ENCODE data around the gene STX11. TPM values are rescaled to one million over a fixed set of nuclear protein-coding genes. Genes with fewer than 3 reads are reported as not detected.

STX11 gene
- polyA plus RNA-seq, 1 donor (not counting 4 experiments of a cell fraction or from before 2014, with no cell fraction given): 0.28 TPM

- Histone ChIP-seq H3K9ac (ENCODE audit: control insufficient read depth, extremely low read depth, insufficient read depth, low read length) (no peak overlapping the region), H3K36me3 (ENCODE audit: control insufficient read depth in 2 of 2, extremely low read depth in 1 of 2, insufficient read depth in 2 of 2, low read length in 2 of 2) (no peaks in the 10 kb centered on the region), H3K4me1 (ENCODE audit: control insufficient read depth, extremely low read depth, insufficient read depth, low read length) (no peaks in the 10 kb centered on the region), H3K27ac (ENCODE audit: control insufficient read depth, insufficient read depth, low read length) (no peak overlapping the region), H3K79me2 (ENCODE audit: control insufficient read depth, insufficient read depth, low read length) (no peaks in the 10 kb centered on the region), H3K9me1 (ENCODE audit: control insufficient read depth, extremely low read depth, insufficient read depth, low read length) (no peaks in the 10 kb centered on the region), H3K4me3 (ENCODE audit: control insufficient read depth in 2 of 3, extremely low read depth in 1 of 3, insufficient read depth in 2 of 3, low read depth in 1 of 3, low read length in 3 of 3) (no peak overlapping the region), H3K27me3 (ENCODE audit: control insufficient read depth, extremely low read depth, insufficient read depth, low read length) (no peaks in the 10 kb centered on the region), H3K9me3 (ENCODE audit: control insufficient read depth, low read depth, low read length) (no peaks in the 10 kb centered on the region), H2AFZ (ENCODE audit: control insufficient read depth, low read length) (no peak overlapping the region), H4K20me1 (ENCODE audit: control insufficient read depth, extremely low read depth, insufficient read depth, low read length) (no peaks in the 10 kb centered on the region), H3K4me2 (ENCODE audit: control insufficient read depth, extremely low read depth, insufficient read depth, low read depth, low read length) (no peak overlapping the region)
- TF ChIP-seq CTCF (optimal IDR thresholded peaks at IDR 0.05 in 1 of 3, IDR thresholded peaks at IDR 0.05 in 1 of 3, conservative IDR thresholded peaks at IDR 0.05 in 1 of 3; ENCODE audit: extremely low read depth in 1 of 3, insufficient read depth in 2 of 3, low read length in 3 of 3): no peak
- TF ChIP-seq EZH2 (IDR thresholded peaks at IDR 0.05; ENCODE audit: low read length): no peak
- DNase-seq (ENCODE audit: low read depth, low spot score) (no peak), FAIRE-seq (no peak)
- dilution Hi-C loops (cut with MboI; ENCODE audit: extremely low pct_ligation_motif_present, low sequenced_read_pairs): no loop called here
These were observed 40.3 kb downstream of the STX11 start for GRCh38 chr6:144190593-144190992.

GRCh38 chr6:144193181-144193580 lies 42.9 kb downstream of the STX11 start:
- Histone ChIP-seq H3K79me2 (ENCODE audit: control insufficient read depth, insufficient read depth, low read length) (no peaks in the 10 kb centered on the region), H3K27me3 (ENCODE audit: control insufficient read depth, extremely low read depth, insufficient read depth, low read length) (no peaks in the 10 kb centered on the region), H3K4me2 (ENCODE audit: control insufficient read depth, extremely low read depth, insufficient read depth, low read depth, low read length) (no peak overlapping the region), H3K4me3 (ENCODE audit: control insufficient read depth in 2 of 3, extremely low read depth in 1 of 3, insufficient read depth in 2 of 3, low read depth in 1 of 3, low read length in 3 of 3) (no peak overlapping the region), H3K27ac (ENCODE audit: control insufficient read depth, insufficient read depth, low read length) (no peak overlapping the region), H3K4me1 (ENCODE audit: control insufficient read depth, extremely low read depth, insufficient read depth, low read length) (peaks cover 4% of the 10 kb centered on the region), H2AFZ (ENCODE audit: control insufficient read depth, low read length) (no peak overlapping the region), H3K36me3 (ENCODE audit: control insufficient read depth in 2 of 2, extremely low read depth in 1 of 2, insufficient read depth in 2 of 2, low read length in 2 of 2) (no peaks in the 10 kb centered on the region), H3K9ac (ENCODE audit: control insufficient read depth, extremely low read depth, insufficient read depth, low read length) (no peak overlapping the region), H3K9me1 (ENCODE audit: control insufficient read depth, extremely low read depth, insufficient read depth, low read length) (no peaks in the 10 kb centered on the region), H3K9me3 (ENCODE audit: control insufficient read depth, low read depth, low read length) (no peaks in the 10 kb centered on the region), H4K20me1 (ENCODE audit: control insufficient read depth, extremely low read depth, insufficient read depth, low read length) (no peaks in the 10 kb centered on the region)
- no peak for TF ChIP-seq CTCF (optimal IDR thresholded peaks at IDR 0.05 in 1 of 3, IDR thresholded peaks at IDR 0.05 in 1 of 3, conservative IDR thresholded peaks at IDR 0.05 in 1 of 3; ENCODE audit: extremely low read depth in 1 of 3, insufficient read depth in 2 of 3, low read length in 3 of 3)
- TF ChIP-seq EZH2 (IDR thresholded peaks at IDR 0.05; ENCODE audit: low read length): no peak
- no peak for FAIRE-seq
- dilution Hi-C loops (cut with MboI; ENCODE audit: extremely low pct_ligation_motif_present, low sequenced_read_pairs): no loop called here
- DNase-seq (ENCODE audit: low read depth, low spot score): no peak

Measured in keratinocyte (primary cell).